GM21529 (cell line): Measurements from ENCODE around the gene SPSB2.

Experiments
- ATAC-seq: cut with Tn5 transposase; IDR thresholded peaks from one replicate; pipeline ENCODE4 v1.9.1; 2021; ENCODE audit not compliant: unreplicated experiment

The SPSB2 gene

DNA sequence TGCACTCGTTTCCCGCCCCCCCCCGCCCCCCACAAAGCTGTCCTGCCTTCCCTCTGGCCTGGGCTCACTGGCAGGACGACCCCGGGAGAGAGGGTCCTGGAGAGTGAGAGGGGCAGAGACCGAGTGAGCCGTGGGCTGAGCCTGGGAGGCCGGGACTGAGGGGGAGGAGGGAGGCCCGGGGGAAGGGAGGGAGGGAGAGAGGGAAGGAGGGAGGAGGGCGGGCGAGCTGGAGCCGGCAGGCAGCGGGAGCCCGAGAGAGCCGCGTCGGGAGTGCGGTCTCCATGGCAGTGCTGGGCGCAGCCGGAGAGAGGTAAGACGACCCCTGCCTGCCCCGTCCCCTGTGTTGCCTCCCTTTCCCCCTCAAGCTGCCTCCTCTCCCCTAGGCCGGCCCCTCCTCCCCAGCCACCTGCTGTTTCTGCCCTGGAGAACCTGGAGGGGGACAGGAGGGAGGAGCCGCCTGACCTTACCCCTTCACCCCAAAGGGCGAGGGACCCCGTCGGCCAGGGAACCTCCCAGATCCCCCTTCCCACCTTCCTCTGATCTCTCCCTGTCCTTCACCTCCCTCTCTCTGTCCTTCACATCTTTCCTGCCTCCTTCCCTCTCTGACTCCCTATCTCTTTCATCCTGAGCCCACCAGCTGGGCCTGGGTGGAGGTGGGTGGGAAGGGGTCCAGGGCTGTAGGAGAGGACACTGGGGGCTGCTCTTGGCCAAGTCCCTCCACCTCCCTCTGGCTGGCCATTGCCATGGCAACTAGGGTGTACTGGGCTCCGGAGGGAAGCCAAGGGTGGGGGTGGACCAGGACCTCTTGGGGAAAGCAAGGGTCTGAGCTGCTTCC is 51.3 kb downstream of the SPSB2 start, which contains the start of gene GPR162:
TSS of gene GPR162 (plus strand) at position 231 of the 835 bp plus-strand sequence. CDS start 2,078 bp downstream, outside the sequence.
- ATAC-seq, result no peak
